H1 (cell line): ENCODE results near the gene CCS. TPM values are rescaled to one million over a fixed set of nuclear protein-coding genes. Genes with fewer than 3 reads are reported as not detected.

ENCODE experiments used
- BCL11A ChIP-seq, 2 experiments: IDR thresholded peaks; one replicate each; pipeline ENCODE4 v1.6.1; 2011; ENCODE audit warnings: low read depth in 2 of 2, low read length in 2 of 2, mild to moderate bottlenecking in 2 of 2
- CEBPB ChIP-seq: IDR thresholded peaks from 2 replicates; pipeline ENCODE4 v1.6.1; 2012; ENCODE audit warnings: low read depth, low read length
- MAFK ChIP-seq: IDR thresholded peaks from 2 replicates; pipeline ENCODE4 v1.6.1; 2012; ENCODE audit warnings: low read depth, mild to moderate bottlenecking, improper control_type of control experiment, low read length
- NRF1 ChIP-seq: IDR thresholded peaks from 2 replicates; pipeline ENCODE4 v1.6.1; 2011; ENCODE audit warnings: mild to moderate bottlenecking, low read depth, low read length, improper control_type of control experiment
- PHF8 ChIP-seq: fragments of 200-600 bp; sonication (generic); conservative IDR thresholded peaks from 2 replicates; pipeline ENCODE4 v1.7.1; 2012; ENCODE audit warnings: low read depth, mild to moderate bottlenecking, inconsistent platforms, low read length, moderate library complexity
- RAD21 ChIP-seq, 2 experiments: IDR thresholded peaks in 1 of 2; conservative IDR thresholded peaks in 1 of 2; 2 replicates each; pipeline ENCODE4 v1.6.1; 2011; ENCODE audit warnings: low read depth in 2 of 2, low read length in 2 of 2, improper control_type of control experiment in 1 of 2, inconsistent platforms in 1 of 2, mild to moderate bottlenecking in 1 of 2, moderate library complexity in 1 of 2
- RFX5 ChIP-seq: IDR thresholded peaks from 2 replicates; pipeline ENCODE4 v1.6.1; 2011; ENCODE audit warnings: low read depth, low read length, improper control_type of control experiment, borderline replicate concordance
- SUZ12 ChIP-seq: fragments of 200-600 bp; sonication (generic); IDR thresholded peaks from 2 replicates; pipeline ENCODE4 v1.6.1; 2012; ENCODE audit warnings: mild to moderate bottlenecking, inconsistent platforms, low read length, moderate library complexity, mixed read lengths
- TAF7 ChIP-seq: optimal IDR thresholded peaks from 2 replicates; pipeline ENCODE3; 2011; ENCODE audit warnings: low read depth, mild to moderate bottlenecking, inconsistent platforms, low read length, moderate library complexity, borderline replicate concordance
- TBP ChIP-seq: IDR thresholded peaks from 2 replicates; pipeline ENCODE4 v1.6.1; 2011; ENCODE audit warnings: low read depth, low read length, improper control_type of control experiment
- ZNF274 ChIP-seq: IDR thresholded peaks from 2 replicates; pipeline ENCODE4 v1.7.0; 2012; ENCODE audit warnings: low read length, borderline replicate concordance; ENCODE audit errors: extremely low read depth
- polyA plus RNA-seq, 7 experiments: library from polyadenylated mRNA; depleted of rRNA in 3 of 7; stranded (reverse) in 5 of 7; unstranded in 2 of 7; fragments of >200 nt in 5 of 7; fragments of 200-250 nt in 2 of 7; gene quantifications; 1 replicate in 5 of 7; 2 replicates in 1 of 7; 4 replicates in 1 of 7; pipeline versions ENCODE4 v1.2.1 to v1.2.3, GENCODE V29; 2011 to 2013; ENCODE audit warnings: missing spikeins in 2 of 7, mixed read lengths in 2 of 7
- total RNA-seq: library from RNA; stranded (reverse); fragmentation: NEBNext Ultra II Directional; extraction: Animal tissue kit (Norgen Biotek cat#: 25700); gene quantifications from 2 replicates; pipeline ENCODE4 v1.2.1, GENCODE V29; 2021

CCS gene
- total and polyA plus RNA-seq, 2 of the 8 experiments (the other 6 are each of a cell fraction or from before 2014, with no cell fraction given) = 37.1 to 37.7 TPM

DNA sequence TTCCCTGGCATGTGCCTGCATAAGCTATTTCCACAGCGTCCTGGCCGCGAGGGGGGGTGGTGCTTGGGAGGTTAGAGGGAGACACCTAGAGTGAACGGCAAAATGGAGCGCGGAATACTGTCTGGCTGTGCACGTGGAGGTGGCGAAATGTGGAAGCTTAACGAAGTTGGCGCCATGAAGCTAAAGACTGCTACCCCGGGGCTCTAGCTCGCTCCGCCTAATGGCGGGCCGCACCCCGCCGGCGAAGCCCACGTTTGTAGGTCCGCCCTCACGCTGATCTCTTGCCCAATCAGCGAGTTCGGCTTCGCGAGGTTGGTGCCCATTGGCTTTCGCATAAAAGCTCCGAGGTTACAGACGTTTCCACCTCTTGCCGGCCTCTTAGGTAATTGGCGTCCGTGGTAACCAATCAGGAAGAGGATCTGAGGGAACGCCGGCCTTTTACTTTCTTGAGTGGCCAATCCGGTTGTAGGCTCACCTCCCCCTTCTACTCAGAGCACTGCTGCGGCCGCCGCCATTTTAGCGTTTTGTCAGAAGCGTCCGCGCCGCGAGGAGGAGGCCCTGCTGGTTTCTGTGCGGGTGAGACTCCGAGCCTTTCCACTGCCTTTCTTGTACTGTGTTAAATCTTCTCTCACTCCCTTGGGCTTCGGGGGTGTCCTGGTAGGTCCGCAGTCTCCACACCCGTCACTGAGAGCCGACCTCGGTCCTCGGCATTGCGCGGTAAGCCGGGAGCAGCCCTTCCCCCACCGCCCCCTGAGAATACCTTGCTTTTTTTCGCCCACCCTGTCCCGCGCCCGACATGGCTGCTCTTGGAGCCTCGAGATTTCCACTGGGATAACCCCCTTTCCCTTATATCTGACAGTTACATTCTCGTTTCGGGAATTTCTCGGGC lies 45.4 kb downstream of the CCS start, which contains the start of gene RBM4 (continued):
- TF ChIP-seq CEBPB = peak; percentile 64
- 0 out of 2 replicates have a peak, but pooled peaks have one; percentile 13 for TF ChIP-seq RFX5
- TF ChIP-seq BCL11A (IDR thresholded peaks at IDR 0.05; ENCODE audit: low read depth in 2 of 2, low read length in 2 of 2) = no peak
- no peak for TF ChIP-seq SUZ12
- TF ChIP-seq NRF1 = no peak
- peak; percentile 92 for TF ChIP-seq PHF8
- peak; percentile 92 for TF ChIP-seq TBP
- 0 out of 4 replicates have a peak, but pooled peaks of 1 of the 2 experiments have one; percentile 4 for TF ChIP-seq RAD21 (IDR thresholded peaks at IDR 0.05 in 1 of 2, conservative IDR thresholded peaks at IDR 0.05 in 1 of 2; ENCODE audit: low read depth in 2 of 2, low read length in 2 of 2)
- peak; percentile 39 for TF ChIP-seq TAF7
- TF ChIP-seq ZNF274 = no peak
- no peak for TF ChIP-seq MAFK
